IMR-90 (cell line): ENCODE results near the gene SNX3.

Source experiments
- BHLHE40 ChIP-seq: fragments of 150-350 bp; IDR thresholded peaks from 2 replicates; pipeline ENCODE4 v1.6.1; 2016; ENCODE audit warnings: mild to moderate bottlenecking, low read depth, low read length
- CEBPB ChIP-seq: IDR thresholded peaks from 2 replicates; pipeline ENCODE4 v1.6.1; 2012; ENCODE audit warnings: low read depth, low read length, improper control_type of control experiment
- ELK1 ChIP-seq: fragments of 150-350 bp; IDR thresholded peaks from 2 replicates; pipeline ENCODE4 v1.6.1; 2016; ENCODE audit warnings: low read depth, mild to moderate bottlenecking, low read length, moderate library complexity, borderline replicate concordance
- POLR2A ChIP-seq: IDR thresholded peaks from 2 replicates; pipeline ENCODE4 v1.6.1; 2012; ENCODE audit warnings: mild to moderate bottlenecking, low read depth, low read length
- RFX5 ChIP-seq: IDR thresholded peaks from 2 replicates; pipeline ENCODE4 v1.8.0; 2012; ENCODE audit warnings: low read depth, mild to moderate bottlenecking, low read length, moderate library complexity
- SMC3 ChIP-seq: fragments of 150-350 bp; IDR thresholded peaks from 2 replicates; pipeline ENCODE4 v1.6.1; 2016; ENCODE audit warnings: low read depth, mild to moderate bottlenecking, antibody characterized with exemption, low read length, moderate library complexity

- TF ChIP-seq ELK1: no peak
- no peak for TF ChIP-seq RFX5
- TF ChIP-seq BHLHE40: no peak
- TF ChIP-seq SMC3: no peak
- TF ChIP-seq POLR2A: no peak
- TF ChIP-seq CEBPB: no peak
Observed at GRCh38 chr6:108247965-108248536, 12.8 kb downstream of the SNX3 start.
